ENCODE data around the gene JAG1. TPM values are rescaled to one million over a fixed set of nuclear protein-coding genes. Genes with fewer than 3 reads are reported as not detected.

JAG1 gene
- total and polyA plus RNA-seq, 2 of the 4 experiments (the other 2 are of a cell fraction) = 10.2 to 22.6 TPM

- no peak for TF ChIP-seq ELK1 (IDR thresholded peaks at IDR 0.05; ENCODE audit: borderline replicate concordance, low read depth, low read length)
- TF ChIP-seq CTCF (conservative IDR thresholded peaks at IDR 0.05; ENCODE audit: low read depth, low read length) = no peak
- TF ChIP-seq CHD1 (IDR thresholded peaks at IDR 0.05; ENCODE audit: low read depth, low read length) = no peak
These were observed 69.6 kb downstream of the JAG1 start (continued) for GRCh38 chr20:10603971-10604864.

Measured in IMR-90 (cell line).